Measurements from ENCODE around the gene CELSR2.

- no peak for TF ChIP-seq POLR2AphosphoS5 (IDR thresholded peaks at IDR 0.05)
- TF ChIP-seq CTCF (IDR thresholded peaks at IDR 0.05): no peak
Observed at GRCh38 chr1:109250454-109251276, 1.3 kb downstream of the CELSR2 start.

Measured in stomach (tissue), 4 donors.